Ramos (cell line): ENCODE results near the gene DIAPH2.

Experiments
- in situ Hi-C: fragments of 300-500 bp; cut with MboI; formaldehyde crosslinking; loops from one replicate; pipeline ENCODE4 v1.14.3; 2022; ENCODE audit warnings: low sequenced_read_pairs; ENCODE audit not compliant: unreplicated experiment

Gene DIAPH2

DNA sequence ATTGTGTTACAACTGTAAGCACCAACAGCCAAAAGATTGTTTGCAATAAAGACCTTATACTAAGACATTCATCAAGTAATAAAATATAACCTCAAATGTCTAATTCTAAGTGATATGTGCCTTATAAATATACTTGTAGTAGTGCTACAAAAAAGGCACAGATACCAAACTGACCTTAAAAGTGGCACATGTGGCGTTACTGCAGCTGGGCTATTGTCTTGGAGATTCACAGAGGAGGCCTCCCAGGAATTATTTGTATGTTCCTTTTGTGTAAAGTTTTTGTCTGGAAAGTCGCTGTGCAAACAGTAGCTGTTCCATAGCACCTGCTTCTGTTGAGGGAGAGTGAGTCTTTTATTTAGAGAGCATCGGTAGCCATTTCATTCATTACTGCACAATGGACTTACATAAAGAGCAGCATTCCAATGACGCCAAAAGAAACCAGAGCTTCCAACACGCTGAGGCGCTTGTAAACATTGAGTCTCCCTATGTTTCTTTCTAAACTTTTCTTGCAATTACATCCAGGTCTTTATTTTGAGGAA, 342.8 kb downstream of the DIAPH2 start:
- in situ Hi-C loops, result no loop called here

DNA sequence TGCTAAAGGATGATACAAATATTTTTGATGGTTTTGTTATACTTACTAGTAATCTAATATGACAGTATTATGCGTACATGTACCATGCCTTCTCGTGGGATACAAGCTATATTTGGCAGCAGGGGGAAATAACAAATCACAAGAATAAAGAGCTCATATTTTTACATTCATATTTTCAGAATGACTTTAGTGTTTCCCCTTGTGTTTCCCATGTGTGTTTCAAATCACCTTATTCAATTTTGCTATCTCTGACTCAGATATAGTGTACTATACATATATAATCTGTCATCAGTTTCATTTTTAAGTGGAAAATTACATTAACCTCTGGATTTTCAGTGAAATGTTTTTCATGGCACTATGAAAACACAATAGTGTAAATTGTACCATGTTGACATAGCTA, 345.8 kb downstream of the DIAPH2 start:
- in situ Hi-C loops, result no loop called here

DNA sequence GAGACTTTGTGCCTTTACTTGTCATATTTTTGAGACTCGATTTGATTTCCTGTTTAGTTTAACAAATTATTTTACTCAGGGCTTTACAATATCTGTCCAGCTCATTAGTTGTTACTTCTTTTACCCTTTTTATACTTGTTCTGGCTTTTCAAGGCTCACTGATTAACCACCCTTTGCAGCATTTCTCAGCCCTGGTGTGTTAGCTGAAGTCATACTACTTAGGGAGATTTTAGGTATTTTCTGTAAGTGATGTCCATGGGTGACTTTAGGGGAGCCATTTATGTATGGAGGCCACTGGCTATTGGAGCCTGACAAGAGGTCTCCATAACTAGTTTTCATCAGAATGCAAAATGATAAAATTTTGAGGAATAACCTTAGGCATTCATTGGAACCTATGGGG, 346.3 kb downstream of the DIAPH2 start:
- in situ Hi-C loops, result no loop called here

DNA sequence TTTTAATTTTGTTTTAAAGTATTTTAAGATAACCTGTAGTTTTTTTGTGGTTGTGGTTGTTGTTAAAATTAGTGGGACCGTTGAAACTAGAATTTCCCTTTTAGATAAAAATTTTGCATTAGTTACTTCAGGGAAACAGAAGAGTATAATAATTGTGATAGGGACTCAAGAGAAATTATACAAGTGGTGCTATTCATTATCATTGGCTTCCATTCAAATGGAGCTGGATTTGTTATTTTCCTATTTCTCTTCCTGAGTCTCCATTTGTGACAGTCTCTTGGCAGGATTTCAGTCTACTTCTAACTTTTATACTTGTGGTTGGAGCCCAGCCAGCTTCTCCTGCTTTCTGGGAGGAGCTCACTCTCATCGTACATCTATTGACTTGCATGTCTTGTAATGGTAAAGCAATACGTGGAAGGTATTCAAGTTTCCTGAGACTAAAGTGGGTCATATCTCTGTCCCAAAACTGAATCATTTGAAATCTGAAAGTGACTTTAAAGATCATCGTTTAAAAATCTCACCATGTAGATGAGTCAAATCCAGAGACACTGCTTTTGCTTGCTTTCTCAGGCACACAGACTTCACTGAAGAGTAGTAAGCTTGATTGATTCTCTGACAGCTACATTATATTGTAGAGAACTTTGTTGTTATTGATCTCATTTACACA, 354.9 kb downstream of the DIAPH2 start:
- in situ Hi-C loops, result no loop called here

DNA sequence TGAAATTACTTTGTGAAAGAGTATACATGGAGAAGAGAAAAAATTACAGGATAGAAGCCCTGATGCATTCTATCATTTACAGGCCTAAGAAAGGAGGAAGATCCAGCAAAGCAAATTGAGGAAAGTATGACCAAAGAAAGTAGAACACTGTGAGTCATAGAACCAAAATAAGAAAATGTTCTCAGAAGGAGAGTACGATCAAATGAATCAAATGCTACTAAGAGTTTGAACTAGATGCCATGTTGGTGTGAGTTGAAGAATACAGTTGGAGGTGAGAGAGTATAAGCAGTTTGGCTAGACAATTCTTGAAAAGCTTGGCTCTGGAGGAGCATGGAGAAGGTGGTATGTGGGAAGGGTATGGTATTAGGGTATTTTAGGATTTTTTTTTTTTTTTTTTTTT, 360.8 kb downstream of the DIAPH2 start:
- in situ Hi-C loops, result no loop called here

DNA sequence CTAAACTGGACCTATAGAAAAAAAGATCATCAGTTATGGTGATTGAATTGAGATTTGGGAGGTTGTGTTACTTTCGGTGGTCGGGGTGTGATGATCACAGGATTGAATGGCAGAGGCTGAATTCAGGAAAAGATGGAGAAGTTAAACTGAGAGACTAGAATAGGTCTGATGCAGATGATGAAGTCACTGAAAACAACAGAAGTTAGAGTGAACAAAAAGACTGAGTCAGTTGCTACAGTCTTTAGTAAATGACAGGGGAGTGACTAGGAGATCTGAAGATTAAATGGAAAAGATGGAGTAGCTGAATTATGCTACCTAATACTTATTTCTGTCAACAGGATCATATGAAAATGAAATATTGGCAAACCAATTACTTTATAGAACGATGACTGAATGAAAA, 362.2 kb downstream of the DIAPH2 start:
- in situ Hi-C loops, result no loop called here

DNA sequence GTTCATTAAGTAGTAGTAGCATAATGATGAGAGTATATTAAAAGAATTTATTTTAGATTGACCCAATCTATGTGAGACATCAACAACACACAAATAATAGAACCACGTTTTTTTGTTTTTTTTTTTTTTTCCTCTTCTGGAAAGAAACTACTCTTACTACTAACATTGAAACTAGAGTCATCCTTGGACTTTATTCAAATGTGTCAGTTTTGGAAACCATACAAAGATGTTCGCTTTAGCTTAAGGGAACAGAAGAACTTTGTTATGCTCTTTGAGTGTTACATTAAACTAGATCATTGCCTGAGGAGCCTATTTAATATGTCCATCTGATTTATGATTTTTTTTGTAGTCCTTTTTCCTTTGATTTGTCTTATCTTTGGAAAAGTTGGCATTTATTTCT, 365.8 kb downstream of the DIAPH2 start:
- in situ Hi-C loops, result no loop called here

DNA sequence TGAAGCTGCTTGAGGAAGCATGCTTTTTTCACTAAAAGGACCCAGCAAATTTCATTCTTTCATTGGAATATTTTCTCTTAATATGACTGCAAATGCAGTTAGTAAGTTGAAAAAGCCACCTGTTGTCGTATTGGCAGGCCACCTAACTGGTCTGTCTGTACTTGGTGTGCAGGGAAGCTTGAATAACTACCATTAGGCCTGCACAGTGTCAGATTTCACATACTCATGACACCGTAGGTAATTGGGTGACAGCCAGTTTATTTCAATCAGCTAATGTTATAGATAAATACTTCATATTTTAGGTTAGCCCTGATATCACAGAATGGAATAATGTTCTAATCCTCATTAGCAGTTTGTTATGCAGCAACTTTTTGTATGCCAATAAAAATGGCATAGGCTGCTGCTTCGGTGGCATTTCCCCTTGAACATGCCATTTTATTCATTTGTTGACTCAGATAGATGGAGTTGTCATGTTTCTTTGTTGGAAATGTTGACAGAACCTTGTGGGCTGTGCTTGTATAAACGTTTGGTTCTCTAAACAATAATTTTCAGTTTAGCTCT, 372.8 kb downstream of the DIAPH2 start:
- in situ Hi-C loops, result no loop called here

DNA sequence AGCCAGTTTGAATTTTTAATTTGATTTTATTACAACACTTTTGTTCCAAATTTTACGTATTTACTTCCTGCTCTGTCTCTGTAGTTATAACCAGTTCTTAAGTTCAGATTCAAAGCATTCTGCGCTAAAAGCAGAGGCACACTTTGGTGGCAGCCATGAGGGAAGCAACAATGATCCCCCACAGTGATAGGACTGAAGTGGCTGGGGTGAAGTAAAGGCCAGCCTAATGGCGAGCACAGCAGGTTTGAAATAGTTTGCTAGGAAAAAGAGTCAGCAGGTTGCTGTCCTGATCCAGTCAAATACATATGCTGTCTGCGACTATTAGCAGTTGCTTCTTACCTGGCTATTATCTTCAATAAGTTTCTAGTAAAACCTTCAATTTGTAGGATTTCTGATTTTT, 375.4 kb downstream of the DIAPH2 start:
- in situ Hi-C loops, result no loop called here

DNA sequence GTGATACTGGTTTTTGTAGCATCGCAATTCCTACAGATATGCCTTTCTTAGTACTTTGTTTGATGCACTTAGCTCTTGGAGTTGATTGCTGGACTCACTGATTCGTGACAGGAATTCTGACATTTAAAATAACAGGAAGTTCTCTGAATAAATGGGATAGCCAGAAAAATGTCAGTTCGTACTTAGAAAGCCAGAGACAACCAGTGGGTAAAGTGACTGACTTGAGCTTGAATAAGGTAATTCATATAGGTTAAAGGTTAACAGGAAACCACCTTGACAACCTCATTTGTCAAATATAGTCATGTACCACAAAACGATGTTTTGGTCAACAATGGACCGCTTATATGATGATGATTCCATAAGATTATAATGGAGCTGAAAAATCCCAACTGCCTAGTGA, 380.4 kb downstream of the DIAPH2 start:
- in situ Hi-C loops, result no loop called here

DNA sequence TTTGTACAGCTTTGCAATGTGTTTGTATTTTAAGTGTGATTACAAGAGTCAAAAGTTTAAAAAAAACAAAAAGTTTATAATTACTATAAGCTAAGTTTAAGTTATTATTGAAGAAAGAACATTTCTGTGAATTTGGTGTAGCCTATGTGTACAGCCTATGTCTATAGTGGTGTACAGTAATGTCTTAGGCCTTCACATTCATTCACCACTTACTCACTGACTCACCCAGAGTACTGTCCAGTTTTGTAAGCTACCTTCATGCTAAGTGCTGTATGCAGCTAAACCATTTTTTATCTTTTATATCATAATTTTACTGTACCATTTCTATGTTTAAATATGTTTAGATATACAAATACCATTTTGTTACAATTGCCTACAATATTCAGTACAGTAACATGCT, 381.3 kb downstream of the DIAPH2 start:
- in situ Hi-C loops, result no loop called here

DNA sequence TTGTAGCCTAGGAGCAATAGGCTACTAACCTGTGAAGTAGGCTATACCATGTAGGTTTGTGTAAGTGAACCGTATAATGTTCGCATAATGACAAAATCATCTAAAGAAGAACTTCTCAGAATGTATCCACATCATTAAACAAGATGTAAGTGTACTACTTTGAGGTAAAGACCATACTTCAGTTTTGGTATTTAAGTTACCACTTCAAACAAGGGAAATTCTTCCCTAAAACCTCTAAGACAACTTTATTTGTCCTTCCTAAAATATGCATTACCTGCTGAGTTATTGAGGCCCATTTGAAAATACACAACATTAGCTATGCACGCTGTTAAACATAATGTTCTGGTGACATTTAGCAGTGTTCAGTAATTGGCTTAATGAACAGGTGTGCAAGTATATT, 381.7 kb downstream of the DIAPH2 start:
- in situ Hi-C loops, result no loop called here

DNA sequence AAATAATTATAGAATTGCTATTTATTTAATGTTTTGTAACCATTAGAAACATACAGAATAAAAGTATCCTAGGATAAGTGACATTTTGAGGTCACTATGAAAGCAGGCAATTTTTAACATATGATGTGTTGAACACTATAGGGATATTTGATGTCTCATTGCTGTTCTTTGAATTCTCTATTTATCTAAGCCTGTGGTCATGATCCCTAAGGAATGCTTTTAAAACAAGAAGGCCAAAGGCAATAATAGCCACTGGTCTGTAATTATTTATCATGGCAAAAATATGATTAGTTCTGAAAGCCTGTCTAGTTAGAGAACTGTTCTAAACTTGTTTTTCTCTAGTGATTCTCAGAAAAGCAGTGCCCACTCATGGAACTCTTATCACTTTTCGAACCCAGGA, 385.7 kb downstream of the DIAPH2 start:
- in situ Hi-C loops, result no loop called here

DNA sequence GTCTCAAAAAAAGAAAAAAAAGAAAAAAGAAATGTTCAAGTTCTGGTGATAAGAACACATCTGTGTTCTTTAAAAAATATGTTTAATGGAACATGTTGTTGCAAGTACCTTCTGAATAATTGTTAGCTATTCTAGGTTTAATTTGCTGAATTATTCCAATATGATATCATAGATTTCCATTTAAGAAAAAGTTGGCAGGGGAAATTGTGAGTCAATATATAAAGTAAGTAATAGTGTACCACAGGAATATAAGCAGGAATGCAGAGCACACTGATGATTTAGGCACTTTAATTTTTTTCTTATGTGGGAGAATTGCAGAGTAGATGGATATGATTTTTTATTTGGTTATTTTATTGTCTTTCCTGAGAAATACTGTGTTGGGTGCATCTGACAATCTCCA, 389.8 kb downstream of the DIAPH2 start:
- in situ Hi-C loops, result no loop called here

DNA sequence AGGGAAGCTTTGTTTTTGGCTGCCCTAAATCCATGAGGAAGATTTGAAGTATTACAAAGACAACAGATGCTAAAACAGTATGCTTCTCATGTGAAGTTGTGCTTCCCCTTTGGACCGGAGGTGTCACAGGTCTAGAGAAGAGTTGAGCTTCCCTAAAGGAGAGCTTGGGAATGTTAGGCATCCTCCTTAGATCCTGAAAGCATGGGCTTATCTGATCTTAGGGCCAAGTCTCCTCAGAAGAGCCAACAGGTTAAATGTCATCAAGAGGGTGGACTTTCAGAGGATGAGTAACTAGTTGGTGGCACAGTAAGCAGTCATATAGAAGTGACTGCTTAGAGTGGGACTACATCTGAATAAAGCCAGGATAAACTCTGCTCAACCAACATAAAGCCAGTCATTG, 404.5 kb downstream of the DIAPH2 start:
- in situ Hi-C loops, result no loop called here

DNA sequence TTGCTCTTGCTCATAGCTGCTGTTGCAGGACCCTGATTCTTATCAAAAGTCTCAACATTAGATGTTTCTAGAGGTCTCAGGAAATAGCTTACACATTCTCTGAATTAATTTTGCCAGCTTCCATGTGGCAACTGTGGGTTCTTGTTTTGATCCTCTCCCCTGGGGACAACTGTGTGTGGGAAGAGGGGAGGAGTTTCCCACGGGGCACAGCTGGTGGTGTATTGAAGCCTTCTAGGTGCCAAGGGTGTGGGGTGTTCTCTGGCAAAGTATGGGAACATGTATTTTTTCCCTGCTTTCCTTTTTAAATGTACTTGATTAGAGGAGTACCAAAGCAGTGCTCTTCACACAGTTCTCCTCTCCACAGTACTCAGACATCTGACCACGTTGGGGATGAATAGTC, 411.7 kb downstream of the DIAPH2 start:
- in situ Hi-C loops, result no loop called here

DNA sequence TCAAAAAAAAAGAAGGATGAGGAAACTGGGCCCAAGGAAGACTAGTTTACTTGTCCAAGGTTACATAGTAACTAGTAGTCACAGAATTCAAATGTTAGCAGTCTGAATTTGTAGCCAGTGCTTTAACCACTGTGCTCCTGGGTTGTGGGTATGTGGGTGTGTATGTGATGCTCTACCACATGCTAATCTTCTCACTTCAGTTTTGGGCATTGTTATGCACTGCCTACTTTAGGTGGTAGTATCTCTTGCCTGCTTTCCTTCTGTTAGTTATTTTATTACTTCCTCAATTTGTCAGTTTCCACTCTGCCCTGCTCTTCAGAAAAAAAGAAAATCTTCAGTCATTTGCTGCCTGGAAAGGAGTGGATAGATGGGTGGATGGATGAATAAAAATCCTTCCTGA, 418.3 kb downstream of the DIAPH2 start:
- in situ Hi-C loops, result no loop called here

DNA sequence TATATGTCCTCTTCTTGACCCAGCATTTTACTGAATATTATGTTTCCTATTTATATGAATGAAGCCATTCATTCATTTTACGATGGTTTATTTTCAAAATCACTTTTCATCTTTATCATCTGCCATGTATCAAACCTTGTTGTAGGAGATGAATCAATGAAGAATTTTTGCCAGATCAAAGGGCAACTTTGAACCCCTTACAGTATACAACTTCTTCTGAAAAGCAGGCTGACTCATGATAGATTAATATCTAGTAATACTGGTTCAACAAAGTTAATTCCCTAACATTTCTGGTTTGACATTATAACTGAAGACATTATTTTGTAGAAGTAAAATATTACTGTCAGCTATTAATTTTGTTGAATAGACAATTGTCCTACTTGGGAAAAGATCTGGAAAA, 425.1 kb downstream of the DIAPH2 start:
- in situ Hi-C loops, result no loop called here

DNA sequence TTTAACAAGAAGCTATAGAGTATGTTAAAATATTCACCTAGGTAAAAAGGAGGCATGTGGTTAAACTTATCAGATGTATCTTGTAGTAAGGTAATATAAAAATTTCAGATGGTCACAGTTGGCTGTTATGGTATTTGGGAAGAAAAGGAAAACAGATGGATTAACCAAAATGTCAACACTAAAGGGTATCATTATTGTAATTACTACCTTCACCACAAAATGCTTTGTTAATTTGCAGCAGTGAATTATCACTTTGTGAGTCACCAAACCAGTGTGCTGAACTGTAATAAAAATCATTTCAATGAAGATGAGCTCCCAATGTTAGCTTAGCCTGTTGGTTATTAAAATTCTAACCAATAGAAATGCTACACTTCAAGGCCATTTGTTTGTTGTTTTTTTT, 432.9 kb downstream of the DIAPH2 start:
- in situ Hi-C loops, result no loop called here

DNA sequence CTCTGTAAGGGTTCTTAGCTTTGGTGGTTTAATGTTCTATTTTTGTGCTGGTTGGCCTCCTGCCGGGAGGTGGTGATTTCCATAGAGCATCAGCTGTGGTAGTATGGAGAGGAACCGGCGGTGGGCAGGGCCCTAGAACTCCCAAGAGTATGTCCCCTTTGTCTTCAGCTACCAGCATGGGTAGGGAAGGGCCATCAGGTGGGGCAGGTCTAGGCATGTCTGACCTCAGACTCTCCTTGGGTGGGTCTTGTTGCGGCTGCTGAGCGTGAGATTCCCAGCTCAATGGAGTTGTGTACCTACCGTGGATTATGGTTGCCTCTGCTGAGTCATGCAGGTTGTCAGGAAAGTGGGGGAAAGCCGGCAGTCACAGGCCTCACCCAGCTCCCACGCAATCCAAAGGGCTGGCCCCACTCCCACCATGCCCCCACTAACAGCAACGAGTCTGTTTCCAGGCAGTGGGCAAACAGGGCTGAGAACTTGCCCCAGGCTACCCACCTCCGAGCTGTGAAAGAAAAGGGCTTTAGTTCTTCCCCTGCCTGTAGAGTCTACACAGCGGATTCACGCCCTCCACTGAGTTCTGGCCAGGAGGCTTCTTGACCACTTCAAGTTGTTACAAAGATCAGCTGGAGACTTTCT, 434.9 kb downstream of the DIAPH2 start:
- in situ Hi-C loops, result no loop called here

DNA sequence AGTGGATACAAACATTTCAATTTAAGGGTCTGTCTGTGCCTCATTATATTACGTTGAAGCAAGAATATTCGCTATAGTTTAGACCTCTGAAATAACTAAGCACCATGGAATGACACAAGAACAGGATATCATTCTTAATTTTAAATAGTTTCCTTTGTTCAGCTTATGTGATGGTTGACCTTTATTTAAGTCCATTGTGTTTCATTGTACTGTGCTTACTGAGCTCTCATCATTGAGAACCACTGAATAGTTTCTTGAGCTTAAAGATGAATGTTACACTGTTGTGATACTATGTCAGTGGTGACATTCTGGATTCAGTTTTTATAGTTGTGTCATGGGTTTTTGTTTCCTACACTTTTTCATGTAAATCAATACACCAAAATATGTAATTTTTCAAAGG, 438.4 kb downstream of the DIAPH2 start:
- in situ Hi-C loops, result no loop called here

DNA sequence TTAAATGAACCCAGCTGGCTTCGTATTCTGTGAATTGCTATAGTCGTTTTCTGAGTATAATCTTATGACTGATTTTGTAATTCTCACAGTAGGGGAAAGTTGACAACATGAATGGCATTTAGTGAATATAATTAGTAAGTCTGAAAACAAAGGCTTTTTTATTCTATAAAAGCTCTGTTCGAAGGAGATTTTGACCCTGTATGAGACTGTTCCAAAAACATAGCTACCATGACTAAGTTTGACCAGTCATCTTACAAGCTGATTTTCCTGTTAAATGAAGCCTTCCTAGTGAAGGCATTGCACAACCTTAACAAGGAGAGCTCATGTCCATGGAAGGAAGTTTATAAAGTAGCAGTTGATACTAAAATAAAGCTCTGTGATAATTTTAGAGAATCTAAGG, 441.4 kb downstream of the DIAPH2 start:
- in situ Hi-C loops, result no loop called here
